22Rv1 (cell line): Measurements from ENCODE around the gene ABHD16B.

ENCODE experiments used
- ZFX ChIP-seq: fragments of 450-650 bp; IDR thresholded peaks from 2 replicates; pipeline ENCODE4 v1.6.1; 2017; ENCODE audit warnings: antibody characterized with exemption, borderline replicate concordance
- TF ChIP-seq, protein P1 (sequence below): fragments of 450-650 bp; IDR thresholded peaks from 2 replicates; pipeline ENCODE4 v1.5.1; 2017; ENCODE audit warnings: mild to moderate bottlenecking

- TF ChIP-seq, protein P1, sequence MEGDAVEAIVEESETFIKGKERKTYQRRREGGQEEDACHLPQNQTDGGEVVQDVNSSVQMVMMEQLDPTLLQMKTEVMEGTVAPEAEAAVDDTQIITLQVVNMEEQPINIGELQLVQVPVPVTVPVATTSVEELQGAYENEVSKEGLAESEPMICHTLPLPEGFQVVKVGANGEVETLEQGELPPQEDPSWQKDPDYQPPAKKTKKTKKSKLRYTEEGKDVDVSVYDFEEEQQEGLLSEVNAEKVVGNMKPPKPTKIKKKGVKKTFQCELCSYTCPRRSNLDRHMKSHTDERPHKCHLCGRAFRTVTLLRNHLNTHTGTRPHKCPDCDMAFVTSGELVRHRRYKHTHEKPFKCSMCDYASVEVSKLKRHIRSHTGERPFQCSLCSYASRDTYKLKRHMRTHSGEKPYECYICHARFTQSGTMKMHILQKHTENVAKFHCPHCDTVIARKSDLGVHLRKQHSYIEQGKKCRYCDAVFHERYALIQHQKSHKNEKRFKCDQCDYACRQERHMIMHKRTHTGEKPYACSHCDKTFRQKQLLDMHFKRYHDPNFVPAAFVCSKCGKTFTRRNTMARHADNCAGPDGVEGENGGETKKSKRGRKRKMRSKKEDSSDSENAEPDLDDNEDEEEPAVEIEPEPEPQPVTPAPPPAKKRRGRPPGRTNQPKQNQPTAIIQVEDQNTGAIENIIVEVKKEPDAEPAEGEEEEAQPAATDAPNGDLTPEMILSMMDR: no peak
- no peak for TF ChIP-seq ZFX
Observed at GRCh38 chr20:63815615-63816253, 45.6 kb upstream of the ABHD16B start.
